Astrocyte of the hippocampus (primary cell): ENCODE data around the gene SCG2.

ENCODE experiments used
- DNase-seq: peaks from one replicate; pipeline ENCODE4 v3.0.0; 2011; ENCODE audit warnings: low read depth, low spot score

Gene SCG2

GRCh38 chr2:223578846-223579245 is 23.3 kb downstream of the SCG2 start:
- no peak for DNase-seq

DNA sequence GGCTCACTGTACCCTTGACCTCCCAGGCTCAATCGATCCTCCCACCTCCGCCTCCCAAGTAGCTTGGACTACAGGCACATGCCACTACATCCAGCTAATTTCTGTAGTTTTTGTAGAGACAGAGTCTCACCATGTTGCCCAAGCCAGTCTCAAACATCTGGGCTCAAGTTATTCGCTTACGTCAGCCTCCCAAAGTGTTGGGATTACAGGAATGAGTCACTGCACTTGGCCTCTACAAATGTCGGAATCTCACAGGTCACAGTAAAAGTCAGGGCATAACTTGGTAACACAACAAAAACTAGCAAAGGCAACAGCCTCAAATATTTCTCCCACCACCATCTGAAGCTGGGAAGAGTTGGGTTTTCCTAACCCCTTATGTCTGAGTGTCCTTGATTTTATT is 25.3 kb downstream of the SCG2 start:
- peak; percentile 88 for DNase-seq

GRCh38 chr2:223570784-223571183 is 31.4 kb downstream of the SCG2 start:
- DNase-seq = no peak

- DNase-seq = no peak
These were observed 35.8 kb downstream of the SCG2 start for GRCh38 chr2:223566396-223566795.

DNA sequence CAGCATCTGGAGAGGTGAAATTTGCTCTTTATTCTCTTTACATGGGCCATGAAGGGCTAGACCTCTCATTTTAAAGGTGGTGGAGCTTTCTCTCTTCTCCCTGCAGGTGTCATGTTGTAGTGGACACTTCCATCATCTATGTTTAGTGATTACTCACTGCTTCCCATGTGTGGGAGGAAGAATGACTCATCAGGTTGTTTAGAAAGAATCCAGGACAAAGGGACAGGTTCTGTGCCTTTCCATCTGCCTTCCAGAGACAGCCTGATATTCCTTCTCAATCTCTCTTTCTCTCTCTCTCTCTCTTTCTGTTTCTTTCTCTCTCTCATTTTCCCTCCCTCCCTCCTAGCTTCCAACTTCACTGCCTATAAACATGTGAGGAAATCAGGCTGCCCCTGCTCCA is 38.7 kb downstream of the SCG2 start:
- DNase-seq = peak; percentile 67

- no peak for DNase-seq
These were observed 40.1 kb downstream of the SCG2 start for GRCh38 chr2:223562078-223562477.

GRCh38 chr2:223560749-223561435 is 41.3 kb downstream of the SCG2 start:
- DNase-seq = peak; percentile 31

DNA sequence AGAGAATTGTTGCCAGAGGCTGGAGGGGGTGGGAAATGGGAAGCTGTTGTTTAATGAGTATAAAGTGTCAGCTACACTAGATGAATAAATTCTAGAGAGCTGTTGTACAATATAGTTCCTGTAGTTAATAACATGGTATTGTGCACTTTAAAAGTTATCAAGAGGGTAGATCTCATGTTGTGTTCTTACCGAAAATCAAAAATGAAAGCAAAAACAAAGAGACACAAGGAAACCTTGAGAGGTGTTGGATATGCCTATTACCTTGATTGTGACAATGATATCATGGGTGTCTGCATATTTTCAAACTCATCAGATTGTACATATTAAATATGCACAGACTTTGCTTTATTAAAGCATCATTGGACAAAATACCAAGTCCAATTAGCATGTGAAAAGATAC is 43.2 kb downstream of the SCG2 start:
- no peak for DNase-seq

GRCh38 chr2:223554923-223555322 is 47.2 kb downstream of the SCG2 start:
- no peak for DNase-seq

GRCh38 chr2:223549215-223549614 is 52.9 kb downstream of the SCG2 start:
- peak; percentile 89 for DNase-seq

DNA sequence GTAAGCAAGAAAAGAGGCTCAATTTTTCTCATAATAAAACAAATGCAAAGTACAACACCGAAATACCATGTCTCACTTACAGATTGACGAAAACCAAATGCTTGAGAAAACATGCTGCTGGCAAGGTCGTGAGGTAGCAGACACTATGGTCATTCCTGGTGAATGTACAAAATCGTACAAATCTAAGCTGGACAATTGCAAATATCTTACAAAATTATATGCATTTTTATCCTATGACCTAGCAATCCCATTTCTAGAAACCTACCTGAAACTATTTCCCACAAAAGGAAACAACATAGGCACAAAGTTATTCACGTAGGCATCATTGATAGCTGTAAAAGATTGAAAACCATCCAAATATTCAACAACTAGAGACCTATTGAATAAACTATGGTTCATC is 54.0 kb downstream of the SCG2 start:
- DNase-seq = no peak
